ENCODE data around the gene PLA2G4B.

PLA2G4B gene

DNA sequence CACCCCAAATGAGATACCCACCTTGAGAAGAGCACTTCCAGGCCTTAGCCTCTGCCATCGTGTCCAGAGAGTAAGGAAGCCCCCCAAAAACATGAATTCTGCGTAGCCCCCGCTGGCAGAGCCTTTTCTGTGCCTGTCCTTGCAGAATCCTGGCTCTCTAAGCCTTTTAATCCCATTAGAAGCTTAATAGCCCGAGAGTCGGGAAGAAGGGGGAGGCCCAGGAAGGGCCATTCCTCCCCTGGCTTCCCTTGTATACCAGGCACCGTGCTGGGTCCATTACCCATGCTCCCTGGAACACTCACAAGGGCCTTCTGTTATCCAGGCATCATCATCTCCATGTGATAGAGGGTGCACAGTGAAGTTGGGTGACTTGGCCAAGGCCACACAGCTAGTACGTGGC, 48.1 kb downstream of the PLA2G4B start:
- H2AFZ ChIP-seq (ENCODE audit: low read depth, low read length): no peak overlapping the region
- H3K36me3 ChIP-seq (replicated peaks; ENCODE audit: low read depth, low read length): no peaks in the 10 kb centered on the region
- no peak overlapping the region for H3K4me3 ChIP-seq (ENCODE audit: low read length)
- no peaks in the 10 kb centered on the region for H3K79me2 ChIP-seq (ENCODE audit: low read length)
- H3K4me2 ChIP-seq (ENCODE audit: low read length): no peak overlapping the region
- no peaks in the 10 kb centered on the region for H4K20me1 ChIP-seq (ENCODE audit: insufficient read depth, low read length)
- no peak overlapping the region for H3K9ac ChIP-seq (ENCODE audit: low read length)
- TF ChIP-seq, protein P1, sequence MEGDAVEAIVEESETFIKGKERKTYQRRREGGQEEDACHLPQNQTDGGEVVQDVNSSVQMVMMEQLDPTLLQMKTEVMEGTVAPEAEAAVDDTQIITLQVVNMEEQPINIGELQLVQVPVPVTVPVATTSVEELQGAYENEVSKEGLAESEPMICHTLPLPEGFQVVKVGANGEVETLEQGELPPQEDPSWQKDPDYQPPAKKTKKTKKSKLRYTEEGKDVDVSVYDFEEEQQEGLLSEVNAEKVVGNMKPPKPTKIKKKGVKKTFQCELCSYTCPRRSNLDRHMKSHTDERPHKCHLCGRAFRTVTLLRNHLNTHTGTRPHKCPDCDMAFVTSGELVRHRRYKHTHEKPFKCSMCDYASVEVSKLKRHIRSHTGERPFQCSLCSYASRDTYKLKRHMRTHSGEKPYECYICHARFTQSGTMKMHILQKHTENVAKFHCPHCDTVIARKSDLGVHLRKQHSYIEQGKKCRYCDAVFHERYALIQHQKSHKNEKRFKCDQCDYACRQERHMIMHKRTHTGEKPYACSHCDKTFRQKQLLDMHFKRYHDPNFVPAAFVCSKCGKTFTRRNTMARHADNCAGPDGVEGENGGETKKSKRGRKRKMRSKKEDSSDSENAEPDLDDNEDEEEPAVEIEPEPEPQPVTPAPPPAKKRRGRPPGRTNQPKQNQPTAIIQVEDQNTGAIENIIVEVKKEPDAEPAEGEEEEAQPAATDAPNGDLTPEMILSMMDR (IDR thresholded peaks at IDR 0.05; ENCODE audit: low read depth, low read length): no peak
- no peak for TF ChIP-seq EZH2phosphoT487 (IDR thresholded peaks at IDR 0.05; ENCODE audit: low read depth)
- no peaks in the 10 kb centered on the region for H3K27me3 ChIP-seq (ENCODE audit: low read depth, low read length)
- no peaks in the 10 kb centered on the region for H3K9me3 ChIP-seq (ENCODE audit: insufficient read depth, low read length)
- no peak overlapping the region for H3K27ac ChIP-seq (ENCODE audit: low read length)
- H3K4me1 ChIP-seq (ENCODE audit: low read length): no peaks in the 10 kb centered on the region

DNA sequence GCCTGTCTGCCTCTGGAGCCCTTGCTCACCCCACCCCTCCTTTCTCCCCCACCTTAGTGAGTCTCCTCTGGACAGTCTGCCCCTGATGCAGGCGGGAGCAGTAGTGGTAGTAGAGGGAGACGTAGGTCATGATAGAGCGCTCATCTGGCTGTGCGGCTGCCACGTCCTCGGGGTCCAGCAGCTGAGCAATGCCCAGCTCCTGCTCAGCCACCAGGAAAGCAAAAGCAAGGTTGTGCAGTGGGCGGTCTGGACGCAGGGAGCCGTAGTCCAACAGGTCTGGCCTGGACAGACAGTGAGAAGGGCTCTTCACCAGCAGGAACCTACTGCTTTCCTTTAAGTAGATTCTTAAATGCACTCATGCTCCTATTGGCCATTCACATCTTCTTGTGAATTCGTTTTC, 48.5 kb downstream of the PLA2G4B start:
- no peak overlapping the region for H3K9ac ChIP-seq (ENCODE audit: low read length)
- H4K20me1 ChIP-seq (ENCODE audit: insufficient read depth, low read length): no peaks in the 10 kb centered on the region
- H3K4me2 ChIP-seq (ENCODE audit: low read length): no peak overlapping the region
- H2AFZ ChIP-seq (ENCODE audit: low read depth, low read length): no peak overlapping the region
- H3K9me3 ChIP-seq (ENCODE audit: insufficient read depth, low read length): no peaks in the 10 kb centered on the region
- no peak overlapping the region for H3K4me3 ChIP-seq (ENCODE audit: low read length)
- H3K27me3 ChIP-seq (ENCODE audit: low read depth, low read length): no peaks in the 10 kb centered on the region
- H3K79me2 ChIP-seq (ENCODE audit: low read length): no peaks in the 10 kb centered on the region
- TF ChIP-seq, protein P1 (IDR thresholded peaks at IDR 0.05; ENCODE audit: low read depth, low read length): no peak
- no peak for TF ChIP-seq EZH2phosphoT487 (IDR thresholded peaks at IDR 0.05; ENCODE audit: low read depth)
- no peaks in the 10 kb centered on the region for H3K36me3 ChIP-seq (replicated peaks; ENCODE audit: low read depth, low read length)
- H3K4me1 ChIP-seq (ENCODE audit: low read length): no peaks in the 10 kb centered on the region
- no peak overlapping the region for H3K27ac ChIP-seq (ENCODE audit: low read length)

DNA sequence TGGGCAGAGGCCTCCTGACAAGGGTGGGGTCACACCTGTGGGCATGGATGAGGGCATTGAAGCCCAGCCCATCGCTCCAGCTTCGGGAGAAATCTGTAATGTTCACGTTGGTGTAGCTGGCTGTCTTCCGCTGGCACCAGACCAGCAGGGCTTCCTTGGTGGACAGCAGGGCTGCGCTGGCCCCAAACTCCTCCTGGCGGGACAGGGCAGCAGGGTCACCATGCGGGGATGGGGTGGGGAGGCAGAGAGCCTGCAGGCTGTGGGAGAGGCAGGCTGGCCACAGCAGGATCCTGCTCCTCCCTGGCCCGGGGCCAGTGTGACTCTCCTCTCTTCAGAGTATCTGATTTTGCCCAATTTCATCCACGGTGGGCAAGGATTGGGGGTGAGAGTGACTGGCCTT, 49.2 kb downstream of the PLA2G4B start:
- Histone ChIP-seq H3K9ac (ENCODE audit: low read length) (no peak overlapping the region), H3K9me3 (ENCODE audit: insufficient read depth, low read length) (no peaks in the 10 kb centered on the region), H3K4me3 (ENCODE audit: low read length) (no peak overlapping the region), H2AFZ (ENCODE audit: low read depth, low read length) (no peak overlapping the region), H3K27me3 (ENCODE audit: low read depth, low read length) (no peaks in the 10 kb centered on the region), H3K4me2 (ENCODE audit: low read length) (no peak overlapping the region), H3K4me1 (ENCODE audit: low read length) (no peaks in the 10 kb centered on the region), H4K20me1 (ENCODE audit: insufficient read depth, low read length) (no peaks in the 10 kb centered on the region), H3K36me3 (replicated peaks; ENCODE audit: low read depth, low read length) (no peaks in the 10 kb centered on the region), H3K27ac (ENCODE audit: low read length) (no peak overlapping the region), H3K79me2 (ENCODE audit: low read length) (no peaks in the 10 kb centered on the region)
- TF ChIP-seq EZH2phosphoT487 (IDR thresholded peaks at IDR 0.05; ENCODE audit: low read depth): no peak
- TF ChIP-seq, protein P1 (IDR thresholded peaks at IDR 0.05; ENCODE audit: low read depth, low read length): no peak

DNA sequence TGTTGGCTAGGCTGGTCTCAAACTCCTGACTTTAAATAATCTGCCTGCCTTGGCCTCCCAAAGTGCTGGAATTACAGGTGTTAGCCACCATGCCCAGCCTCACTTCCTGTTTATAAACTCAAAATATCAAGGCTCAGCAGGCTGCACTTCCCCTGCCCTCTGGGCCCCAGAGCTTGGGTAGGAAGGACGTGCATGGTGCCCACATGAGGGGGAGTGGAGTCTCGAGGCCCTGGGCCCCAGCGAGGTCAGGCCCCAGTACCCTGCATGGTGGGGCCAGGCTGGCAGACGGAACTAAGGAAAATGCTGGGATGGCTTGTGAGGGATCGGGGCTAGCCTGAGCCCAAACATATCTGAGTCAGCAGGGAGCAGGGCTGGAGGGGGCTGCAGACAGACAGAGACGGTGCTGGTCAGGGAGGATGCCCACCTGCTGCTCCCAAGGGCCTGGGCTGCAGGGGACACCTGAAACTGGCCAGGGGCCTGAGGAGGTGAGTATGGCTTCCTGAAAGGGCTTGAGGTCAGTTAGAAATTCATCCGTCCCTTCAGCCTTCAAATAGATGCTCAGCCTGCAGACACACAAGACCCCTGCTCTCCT, 50.1 kb downstream of the PLA2G4B start:
- H3K9me3 ChIP-seq (ENCODE audit: insufficient read depth, low read length): no peaks in the 10 kb centered on the region
- H3K9ac ChIP-seq (ENCODE audit: low read length): no peak overlapping the region
- no peaks in the 10 kb centered on the region for H3K79me2 ChIP-seq (ENCODE audit: low read length)
- no peaks in the 10 kb centered on the region for H3K27me3 ChIP-seq (ENCODE audit: low read depth, low read length)
- H4K20me1 ChIP-seq (ENCODE audit: insufficient read depth, low read length): no peaks in the 10 kb centered on the region
- TF ChIP-seq, protein P1 (IDR thresholded peaks at IDR 0.05; ENCODE audit: low read depth, low read length): no peak
- no peak for TF ChIP-seq EZH2phosphoT487 (IDR thresholded peaks at IDR 0.05; ENCODE audit: low read depth)
- H3K4me1 ChIP-seq (ENCODE audit: low read length): no peaks in the 10 kb centered on the region
- no peaks in the 10 kb centered on the region for H3K36me3 ChIP-seq (replicated peaks; ENCODE audit: low read depth, low read length)
- no peak overlapping the region for H2AFZ ChIP-seq (ENCODE audit: low read depth, low read length)
- no peak overlapping the region for H3K4me3 ChIP-seq (ENCODE audit: low read length)
- H3K4me2 ChIP-seq (ENCODE audit: low read length): no peak overlapping the region
- no peak overlapping the region for H3K27ac ChIP-seq (ENCODE audit: low read length)
